NCI-H2107 (cell line): Measurements from ENCODE around the gene OR8G1.
"Not testable (repeated sequence)": the region's sequence is repeated elsewhere in the genome, so short reads cannot be mapped to it uniquely, and the experiment has no call there.

ENCODE experiments used
- DNase-seq: peaks from one replicate; lab custom pipeline; 2025; lab: John Stamatoyannopoulos, UW

The OR8G1 gene

GRCh38 chr11:124238512-124238911 is 2.4 kb upstream of the OR8G1 start:
- no peak for DNase-seq

GRCh38 chr11:124249869-124250268 is 9.0 kb downstream of the OR8G1 start:
- not testable (repeated sequence) for DNase-seq

- DNase-seq: no peak
These were observed 15.2 kb downstream of the OR8G1 start, which contains the start of gene OR8G5 for GRCh38 chr11:124256076-124256475. OR8G5 (plus strand) TSS chr11:124256376; CDS start chr11:124264932, 8,556 bp downstream.

- not testable (repeated sequence) for DNase-seq
These were observed 24.1 kb downstream of the OR8G1 start for GRCh38 chr11:124265041-124265440.

GRCh38 chr11:124270886-124271285 is 30.0 kb downstream of the OR8G1 start:
- DNase-seq: not testable (repeated sequence)

- DNase-seq: no peak
These were observed 33.1 kb downstream of the OR8G1 start for GRCh38 chr11:124274000-124274399.

- no peak for DNase-seq
These were observed 35.2 kb downstream of the OR8G1 start for GRCh38 chr11:124276081-124276480.

- DNase-seq: no peak
These were observed 36.3 kb downstream of the OR8G1 start for GRCh38 chr11:124277207-124277606.

- no peak for DNase-seq
These were observed 36.9 kb downstream of the OR8G1 start for GRCh38 chr11:124277804-124278203.

GRCh38 chr11:124278261-124278660 is 37.4 kb downstream of the OR8G1 start:
- DNase-seq: no peak

GRCh38 chr11:124285610-124286344 is 44.9 kb downstream of the OR8G1 start:
- no peak for DNase-seq

GRCh38 chr11:124294687-124295086 is 53.8 kb downstream of the OR8G1 start:
- DNase-seq: no peak

GRCh38 chr11:124296016-124296415 is 55.1 kb downstream of the OR8G1 start:
- no peak for DNase-seq

- DNase-seq: no peak
These were observed 57.0 kb downstream of the OR8G1 start for GRCh38 chr11:124297921-124298320.

GRCh38 chr11:124301548-124301947 is 60.7 kb downstream of the OR8G1 start:
- DNase-seq: no peak

- DNase-seq: no peak
These were observed 61.6 kb downstream of the OR8G1 start for GRCh38 chr11:124302347-124303125.
